GM10266 (cell line): ENCODE results near the gene UGP2.

Experiments
- DNase-seq: peaks from one replicate; pipeline ENCODE4 v3.0.0; 2012; ENCODE audit errors: extremely low spot score
- TF ChIP-seq, protein P1 (sequence below): IDR thresholded peaks from 2 replicates; pipeline ENCODE4 v1.5.1; 2012; ENCODE audit warnings: mild to moderate bottlenecking, low read depth; ENCODE audit not compliant: control insufficient read depth, insufficient read depth; ENCODE audit errors: missing control alignments

UGP2 gene

DNA sequence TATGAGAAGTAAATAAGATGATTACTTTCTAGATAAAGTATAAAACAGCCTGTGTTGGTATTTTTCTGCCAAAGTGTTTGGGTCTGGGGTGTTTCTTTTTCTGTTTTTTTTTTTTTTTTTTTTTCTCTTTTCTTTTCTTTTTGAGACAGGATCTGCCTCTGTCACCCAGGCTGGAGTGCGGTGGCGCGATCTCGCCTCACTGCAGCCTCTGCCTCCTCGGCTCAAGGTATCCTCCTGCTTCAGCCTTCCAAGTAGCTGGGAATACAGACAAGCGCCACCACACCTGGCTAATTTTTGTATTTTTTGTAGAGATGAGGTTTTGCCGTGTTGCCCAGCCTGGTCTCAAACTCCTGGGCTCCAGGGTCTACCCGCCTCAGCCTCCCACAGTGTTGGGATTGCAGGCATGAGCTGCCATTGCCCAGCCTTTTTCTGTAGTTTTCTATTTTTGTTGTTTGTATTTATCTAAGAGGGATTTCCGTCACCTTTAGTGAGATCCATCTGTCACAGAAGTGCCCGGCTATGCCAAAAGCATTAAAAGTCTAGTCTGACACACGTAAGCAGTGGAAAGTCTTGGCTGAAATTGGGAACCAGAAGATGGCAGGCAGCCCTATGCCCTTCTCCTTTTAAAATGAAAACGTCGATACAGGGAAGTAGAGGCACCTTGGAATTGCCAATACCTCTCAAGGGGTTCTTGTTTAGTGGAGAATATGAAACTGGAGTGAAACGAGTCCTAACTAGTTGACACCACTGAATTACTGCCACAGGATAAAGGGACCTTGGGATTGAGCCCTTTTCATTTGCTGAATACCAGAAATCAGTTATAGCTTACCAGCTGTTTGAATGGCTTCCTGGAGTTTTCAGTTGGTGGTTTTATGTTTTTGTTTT lies 14.0 kb downstream of the UGP2 start:
- no peak for DNase-seq
- TF ChIP-seq, protein P1, sequence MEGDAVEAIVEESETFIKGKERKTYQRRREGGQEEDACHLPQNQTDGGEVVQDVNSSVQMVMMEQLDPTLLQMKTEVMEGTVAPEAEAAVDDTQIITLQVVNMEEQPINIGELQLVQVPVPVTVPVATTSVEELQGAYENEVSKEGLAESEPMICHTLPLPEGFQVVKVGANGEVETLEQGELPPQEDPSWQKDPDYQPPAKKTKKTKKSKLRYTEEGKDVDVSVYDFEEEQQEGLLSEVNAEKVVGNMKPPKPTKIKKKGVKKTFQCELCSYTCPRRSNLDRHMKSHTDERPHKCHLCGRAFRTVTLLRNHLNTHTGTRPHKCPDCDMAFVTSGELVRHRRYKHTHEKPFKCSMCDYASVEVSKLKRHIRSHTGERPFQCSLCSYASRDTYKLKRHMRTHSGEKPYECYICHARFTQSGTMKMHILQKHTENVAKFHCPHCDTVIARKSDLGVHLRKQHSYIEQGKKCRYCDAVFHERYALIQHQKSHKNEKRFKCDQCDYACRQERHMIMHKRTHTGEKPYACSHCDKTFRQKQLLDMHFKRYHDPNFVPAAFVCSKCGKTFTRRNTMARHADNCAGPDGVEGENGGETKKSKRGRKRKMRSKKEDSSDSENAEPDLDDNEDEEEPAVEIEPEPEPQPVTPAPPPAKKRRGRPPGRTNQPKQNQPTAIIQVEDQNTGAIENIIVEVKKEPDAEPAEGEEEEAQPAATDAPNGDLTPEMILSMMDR: no peak

DNA sequence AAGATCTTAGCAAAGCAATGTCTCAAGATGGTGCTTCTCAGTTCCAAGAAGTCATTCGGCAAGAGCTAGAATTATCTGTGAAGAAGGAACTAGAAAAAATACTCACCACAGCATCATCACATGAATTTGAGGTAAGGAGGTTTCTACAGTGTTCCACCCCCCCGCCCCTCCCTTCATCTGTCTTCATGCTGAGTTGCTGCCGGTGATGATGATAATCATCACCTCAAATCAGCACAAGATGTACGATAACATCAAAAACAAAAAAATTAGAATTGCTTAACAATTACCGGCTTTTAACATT lies 14.6 kb downstream of the UGP2 start:
- no peak for DNase-seq
- TF ChIP-seq, protein P1: no peak

DNA sequence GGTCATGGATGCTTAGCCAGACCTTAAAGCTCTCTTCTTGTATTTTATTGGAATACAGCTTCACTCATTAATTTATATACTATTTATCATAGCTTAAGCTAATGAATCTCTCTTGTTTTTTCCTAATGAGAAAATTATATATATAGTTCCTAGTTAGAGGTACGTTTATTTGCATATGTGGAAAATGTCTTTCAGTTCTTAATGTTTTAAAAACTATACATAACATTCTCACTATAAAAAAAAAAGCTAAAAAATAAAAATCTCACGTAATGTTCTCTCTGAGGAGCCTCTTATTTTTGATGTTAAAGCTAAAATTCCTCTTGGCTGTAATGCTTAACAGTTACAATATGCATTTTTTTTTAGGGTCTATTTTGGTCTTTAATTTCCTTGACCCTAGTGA lies 16.6 kb downstream of the UGP2 start:
- no peak for DNase-seq
- TF ChIP-seq, protein P1: no peak

DNA sequence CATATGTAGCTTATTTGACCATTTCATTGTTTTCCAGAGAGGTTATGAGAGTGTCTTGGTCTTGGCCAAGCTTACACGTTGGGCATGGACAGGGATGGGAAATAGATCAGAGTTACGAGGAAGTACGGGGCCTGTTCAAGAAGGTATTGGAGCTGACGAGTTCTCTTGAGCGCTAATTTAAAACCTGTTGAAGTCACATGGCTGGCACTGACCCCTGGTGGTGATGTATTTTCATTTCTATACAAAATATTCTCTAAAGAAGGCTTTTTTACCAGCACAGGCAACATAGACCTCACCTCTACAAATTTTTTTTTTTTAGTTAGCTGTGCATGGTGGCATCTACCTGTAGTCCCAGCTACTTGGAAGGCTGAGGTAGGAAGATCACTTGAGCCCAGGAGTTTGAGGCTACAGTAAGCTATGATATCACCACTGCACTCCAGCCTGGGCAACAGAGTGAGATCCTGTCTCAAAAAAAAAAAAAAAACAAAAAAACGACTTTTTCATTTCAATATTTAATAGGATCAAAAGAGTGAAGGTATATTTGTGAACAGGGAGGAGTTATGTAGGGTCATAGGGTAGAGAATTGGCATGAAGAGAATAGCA lies 19.6 kb downstream of the UGP2 start:
- DNase-seq: no peak
- TF ChIP-seq, protein P1: peak; percentile 40

DNA sequence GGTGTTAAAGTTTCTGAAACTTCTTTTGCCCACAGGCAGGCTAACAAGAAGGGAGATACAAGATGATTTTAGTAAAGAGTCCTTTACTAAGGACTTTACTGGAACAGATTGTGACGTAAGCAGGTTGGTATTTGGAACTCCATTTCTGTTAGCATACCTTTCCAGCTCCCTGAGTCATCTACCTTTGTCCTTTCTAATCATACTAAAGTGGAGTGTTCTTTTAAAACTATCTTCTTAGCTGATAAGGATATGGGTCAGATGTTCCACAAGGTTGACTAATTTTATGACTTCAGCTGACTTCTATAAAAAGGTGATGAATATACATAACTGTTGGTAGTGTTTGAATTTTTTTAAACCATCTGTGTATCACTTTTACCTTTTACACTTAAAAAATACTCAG lies 21.1 kb downstream of the UGP2 start:
- TF ChIP-seq, protein P1: no peak
- no peak for DNase-seq

DNA sequence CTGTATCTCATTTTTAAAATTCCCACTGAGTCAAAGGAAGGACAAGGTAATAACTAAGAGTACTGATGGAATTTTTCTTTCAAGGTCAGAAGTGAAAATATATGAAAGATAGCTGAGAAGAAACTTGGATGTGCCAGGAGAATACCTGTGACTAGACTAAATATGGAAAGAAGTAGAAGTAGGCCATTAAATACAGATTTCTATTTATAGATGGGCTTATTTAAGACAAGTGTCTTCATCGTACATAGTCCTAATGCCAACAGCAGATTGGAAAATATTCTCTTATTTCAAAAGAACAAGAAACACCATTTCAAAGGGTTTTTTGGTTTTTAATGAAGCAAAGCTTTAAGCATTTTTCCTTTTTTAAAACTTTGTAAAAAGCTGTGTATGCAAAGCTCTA lies 22.0 kb downstream of the UGP2 start:
- no peak for DNase-seq

More for the DNA sequence above, 22.0 kb downstream of the UGP2 start:
- TF ChIP-seq, protein P1: no peak
